HepG2 (cell line): Measurements from ENCODE around the gene RPLP2. TPM values are rescaled to one million over a fixed set of nuclear protein-coding genes. Genes with fewer than 3 reads are reported as not detected.

Experiments used
- ATAC-seq: fragments of 200-7000 bp; cut with Tn5 transposase; 3 replicates; pipeline ENCODE4 v1.9.1; 2020; ENCODE audit warnings: mild to moderate bottlenecking, moderate library complexity
- BruUV-seq: library from RNA; stranded (reverse); fragments of 400-500 nt; replicated peaks from 2 replicates; lab custom pipeline; 2021; lab: Mats Ljungman, UMichigan
- CTCF ChIA-PET: fragments of 300-600 bp; formaldehyde crosslinking; extraction: SDS; loops from one replicate; lab custom pipeline; 2021; ENCODE audit warnings: low total read pairs, inconsistent platforms, low intra/inter-chr PET ratio; lab: Yijun Ruan, JAX
- POLR2A ChIA-PET: fragments of 350-600 bp; sonication (Branson Sonifier 250); formaldehyde crosslinking; loops from one replicate; lab custom pipeline; 2020; ENCODE audit warnings: antibody characterized with exemption, inconsistent platforms; lab: Yijun Ruan, JAX
- DNase-seq: peaks from one replicate; pipeline ENCODE4 v3.0.0-alpha.2; 2015; ENCODE audit warnings: low spot score
- FAIRE-seq: peaks from 3 replicates; lab custom pipeline; 2011; peaks lifted over from hg19 to GRCh38; lab: Jason Lieb, UNC
- H2AFZ ChIP-seq: one replicate; pipeline ENCODE4 v1.6.1; 2011; ENCODE audit warnings: low read length, inconsistent platforms
- H3K27ac ChIP-seq: fragments of 300-600 bp; 3 replicates; pipeline ENCODE4 v1.8.0; 2011; ENCODE audit warnings: mixed run types, mild to moderate bottlenecking, mixed read lengths, low read length, inconsistent platforms; ENCODE audit not compliant: insufficient read depth; ENCODE audit errors: extremely low read length
- H3K27me3 ChIP-seq, 2 experiments: fragments of 200-600 bp in 1 of 2; 2 replicates in 1 of 2; 3 replicates in 1 of 2; pipeline versions ENCODE4 v1.6.0 to v1.8.0; 2011; ENCODE audit warnings: low read length in 2 of 2, mild to moderate bottlenecking in 2 of 2, moderate library complexity in 2 of 2, inconsistent platforms in 1 of 2; ENCODE audit not compliant: insufficient read depth in 2 of 2, control insufficient read depth in 1 of 2
- H3K36me3 ChIP-seq, 2 experiments: fragments of 200-600 bp in 1 of 2; replicated peaks in 1 of 2; 2 replicates in 1 of 2; 3 replicates in 1 of 2; pipeline versions ENCODE4 v1.5.1 to v1.8.0; 2011; ENCODE audit warnings: low read length in 2 of 2, inconsistent platforms in 1 of 2; ENCODE audit not compliant: insufficient read depth in 2 of 2, control insufficient read depth in 1 of 2
- H3K4me1 ChIP-seq: 2 replicates; pipeline ENCODE4 v1.5.1; 2012; ENCODE audit warnings: low read length, inconsistent platforms; ENCODE audit not compliant: insufficient read depth
- H3K4me2 ChIP-seq: 2 replicates; pipeline ENCODE4 v1.6.0; 2011; ENCODE audit warnings: low read depth, low read length, inconsistent platforms
- H3K4me3 ChIP-seq, 3 experiments: fragments of 200-600 bp in 1 of 3; sonication (generic), shearing (Covaris generic) in 1 of 3; replicated peaks in 1 of 3; 2 replicates each; pipeline ENCODE4 v1.5.1; 2011 to 2016; ENCODE audit warnings: low read length in 3 of 3, inconsistent platforms in 2 of 3, low read depth in 2 of 3, mild to moderate bottlenecking in 2 of 3, control low read depth in 1 of 3, mixed read lengths in 1 of 3; ENCODE audit not compliant: insufficient read depth in 1 of 3
- H3K79me2 ChIP-seq: one replicate; pipeline ENCODE4 v1.6.1; 2011; ENCODE audit warnings: low read length, inconsistent platforms; ENCODE audit not compliant: insufficient read depth
- H3K9ac ChIP-seq: 2 replicates; pipeline ENCODE4 v1.6.0; 2011; ENCODE audit warnings: mild to moderate bottlenecking, low read depth, low read length, inconsistent platforms; ENCODE audit not compliant: insufficient read depth
- H3K9me3 ChIP-seq: 2 replicates; pipeline ENCODE4 v1.5.1; 2012; ENCODE audit warnings: mild to moderate bottlenecking, low read length
- H4K20me1 ChIP-seq: 2 replicates; pipeline ENCODE4 v1.6.0; 2011; ENCODE audit warnings: inconsistent platforms, mild to moderate bottlenecking, low read length, moderate library complexity; ENCODE audit not compliant: insufficient read depth
- CREB3 ChIP-seq: sonication (generic); formaldehyde crosslinking; IDR thresholded peaks from 2 replicates; pipeline ENCODE4 v1.5.0; 2020; ENCODE audit warnings: missing genetic modification reagents
- ESRRA ChIP-seq: sonication (generic); formaldehyde crosslinking; IDR thresholded peaks from 2 replicates; pipeline ENCODE4 v1.5.1; 2020; ENCODE audit warnings: mild to moderate bottlenecking, low read depth, missing genetic modification reagents
- KLF6 ChIP-seq: IDR thresholded peaks from 2 replicates; pipeline ENCODE4 v1.8.0; 2016; ENCODE audit warnings: missing biosample characterization, missing genetic modification reagents
- MAZ ChIP-seq, 2 experiments: sonication (generic) in 1 of 2; formaldehyde crosslinking in 1 of 2; IDR thresholded peaks; 2 replicates each; pipeline versions ENCODE4 v1.5.0 to v1.6.1; 2012 to 2020; ENCODE audit warnings: low read depth in 2 of 2, mild to moderate bottlenecking in 2 of 2, borderline replicate concordance in 1 of 2, improper control_type of control experiment in 1 of 2, low read length in 1 of 2, missing genetic modification reagents in 1 of 2, moderate library complexity in 1 of 2
- MXD4 ChIP-seq: IDR thresholded peaks from 2 replicates; pipeline ENCODE4 v1.6.1; 2016; ENCODE audit warnings: mild to moderate bottlenecking, missing biosample characterization, missing genetic modification reagents
- POGZ ChIP-seq: sonication (generic); formaldehyde crosslinking; IDR thresholded peaks from 2 replicates; pipeline ENCODE4 v1.4.0; 2020; ENCODE audit warnings: mild to moderate bottlenecking, missing genetic modification reagents
- PREB ChIP-seq: sonication (generic); formaldehyde crosslinking; IDR thresholded peaks from 2 replicates; pipeline ENCODE4 v1.4.0; 2020; ENCODE audit warnings: missing genetic modification reagents
- SCMH1 ChIP-seq: sonication (generic); formaldehyde crosslinking; IDR thresholded peaks from 2 replicates; pipeline ENCODE4 v1.9.0; 2021; ENCODE audit warnings: missing genetic modification reagents, mild to moderate bottlenecking, borderline replicate concordance
- SNRNP70 ChIP-seq: fragments of 200-400 bp; formaldehyde crosslinking; IDR thresholded peaks from 2 replicates; pipeline ENCODE4 v1.6.1; 2017; ENCODE audit warnings: mild to moderate bottlenecking, low read depth, low read length, moderate library complexity
- U2AF2 ChIP-seq: fragments of 200-400 bp; formaldehyde crosslinking; IDR thresholded peaks from 2 replicates; pipeline ENCODE4 v1.6.1; 2017; ENCODE audit warnings: low read depth, mild to moderate bottlenecking, low read length
- ZBTB43 ChIP-seq: sonication (generic); formaldehyde crosslinking; conservative IDR thresholded peaks from 2 replicates; pipeline ENCODE4 v1.4.0; 2020; ENCODE audit warnings: missing genetic modification reagents
- ZKSCAN1 ChIP-seq: fragments of 150-350 bp; IDR thresholded peaks from 2 replicates; pipeline ENCODE4 v1.6.1; 2014; ENCODE audit warnings: low read length
- WGBS: methylation state at CpG from one replicate; pipeline ENCODE4 v1.1.6; 2017; ENCODE audit warnings: low lambda C conversion rate; 5-methylcytosine and 5-hydroxymethylcytosine counted together
- in situ Hi-C: cut with HindIII; loops from 2 replicates; pipeline ENCODE4 v1.10.0; 2017; ENCODE audit warnings: low pct_unique_long_range_greater_than_20kb; ENCODE audit not compliant: extremely low pct_ligation_motif_present
- intact Hi-C: fragments of 100-400 bp; cut with micrococcal nuclease; formaldehyde crosslinking; loops from one replicate; pipeline ENCODE4 v1.10.0; 2022; ENCODE audit not compliant: unreplicated experiment
- polyA plus RNA-seq, 8 experiments: library from polyadenylated mRNA; depleted of rRNA in 3 of 8; stranded (reverse) in 7 of 8; unstranded in 1 of 8; fragments of >200 nt; fragmentation: Illumina TruSeq in 4 of 8; extraction: Trizol in 4 of 8; gene quantifications; 2 replicates each; pipeline versions ENCODE4 v1.2.1 to v1.2.3, GENCODE V29; 2011 to 2016; ENCODE audit warnings: low read depth in 4 of 8, missing spikeins in 1 of 8, mixed read lengths in 1 of 8; ENCODE audit not compliant: insufficient read depth in 1 of 8
- total RNA-seq, 5 experiments: library from RNA; depleted of rRNA; stranded (reverse); fragments of >200 nt; fragmentation: Illumina TruSeq; extraction: Trizol; gene quantifications; 2 replicates each; pipeline ENCODE4 v1.2.3, GENCODE V29; 2016; ENCODE audit warnings: low read depth in 1 of 5

RPLP2 gene
- total and polyA plus RNA-seq, 2 of the 13 experiments (the other 11 are each of a cell fraction or from before 2014, with no cell fraction given): 978 to 2,106 TPM

- Histone ChIP-seq H3K36me3 (peaks cover 13 to 33% of the 10 kb centered on the region in 2 experiments; a peak in 4 of 5 replicates), H3K4me1 (peaks cover 42% of the 10 kb centered on the region), H3K4me2 (peak overlapping the region; percentile 98), H3K9ac (peak overlapping the region; percentile 78), H2AFZ (no peak overlapping the region), H4K20me1 (peaks cover 6% of the 10 kb centered on the region), H3K4me3 (peak overlapping the region; percentile 87 to 92 (median 90)), H3K79me2 (peaks cover 32% of the 10 kb centered on the region), H3K27ac (peak overlapping the region; percentile 75), H3K27me3 (no peaks in the 10 kb centered on the region), H3K9me3 (no peaks in the 10 kb centered on the region)
- POLR2A ChIA-PET: interaction anchor here (0.8 to 4.9 kb wide), 10 partner anchors 9 to 240 kb away, joined by 3 to 44 read pairs (median 6); partner anchors contain the start of genes PIDD1 and PNPLA2
- ATAC-seq (no peak), DNase-seq (no peak), FAIRE-seq (no peak)
- 37% methylated on average over 11 of the region's 11 CpGs for WGBS
- CTCF ChIA-PET: no interaction called here
- BruUV-seq: no TSS peak
- in situ Hi-C loops (no loop called here), intact Hi-C loops (loop anchor here (2.0 kb wide), 1 partner anchor 71 kb away; no protein-coding TSS in a partner anchor)
- TF ChIP-seq CREB3 (CRISPR knock-in tag) (no peak), KLF6 (0 out of 2 replicates have a peak, but pooled peaks have one; percentile 3), POGZ (CRISPR knock-in tag) (0 out of 2 replicates have a peak, but pooled peaks have one; percentile 18)
These were observed 33.6 kb upstream of the RPLP2 start for GRCh38 chr11:776263-776560.

- peaks cover 6% of the 10 kb centered on the region for H4K20me1 ChIP-seq
- peaks cover 41% of the 10 kb centered on the region for H3K4me1 ChIP-seq
- H3K4me3 ChIP-seq: peak overlapping the region; percentile 87 to 92 (median 90)
- peak overlapping the region; percentile 98 for H3K4me2 ChIP-seq
- no peaks in the 10 kb centered on the region for H3K9me3 ChIP-seq
- H2AFZ ChIP-seq: no peak overlapping the region
- in situ Hi-C loops: no loop called here
- peaks cover 11 to 28% of the 10 kb centered on the region in 2 experiments; a peak in 4 of 5 replicates for H3K36me3 ChIP-seq
- FAIRE-seq (no peak), ATAC-seq (peak; percentile 56), DNase-seq (no peak)
- peak overlapping the region; percentile 75 for H3K27ac ChIP-seq
- H3K9ac ChIP-seq: peak overlapping the region; percentile 78
- CTCF ChIA-PET: no interaction called here
- BruUV-seq: TSS peak; percentile 68
- WGBS: 0% methylated on average over 3 of the region's 65 CpGs
- no peaks in the 10 kb centered on the region for H3K27me3 ChIP-seq
- POLR2A ChIA-PET: interaction anchor here (0.6 to 4.9 kb wide), 16 partner anchors 9 to 270 kb away, joined by 3 to 44 read pairs (median 4); partner anchors contain the start of genes PIDD1, PNPLA2 and TALDO1
- H3K79me2 ChIP-seq: peaks cover 32% of the 10 kb centered on the region
- intact Hi-C loops: loop anchor here (2.0 kb wide), 1 partner anchor 72 kb away; no protein-coding TSS in a partner anchor
- TF ChIP-seq ZBTB43 (CRISPR knock-in tag) (no peak), SNRNP70 (no peak), SCMH1 (CRISPR knock-in tag) (no peak), ZKSCAN1 (no peak), PREB (CRISPR knock-in tag) (no peak), MXD4 (CRISPR knock-in tag) (no peak; the same call in 1 of the 2 replicates), MAZ (IDR thresholded peaks at IDR 0.05; ENCODE audit: borderline replicate concordance, low read depth, low read length) (no peak), MAZ (CRISPR knock-in tag; IDR thresholded peaks at IDR 0.05; ENCODE audit: low read depth) (no peak), ESRRA (CRISPR knock-in tag) (peak; percentile 19; the same call in 1 of the 2 replicates), U2AF2 (no peak)
These were observed 33.0 kb upstream of the RPLP2 start for GRCh38 chr11:776561-777287.
